ENCODE measurements around the gene RSBN1L.
"Not testable (repeated sequence)": the region's sequence is repeated elsewhere in the genome, so short reads cannot be mapped to it uniquely, and the experiment has no call there.

Gene RSBN1L

DNA sequence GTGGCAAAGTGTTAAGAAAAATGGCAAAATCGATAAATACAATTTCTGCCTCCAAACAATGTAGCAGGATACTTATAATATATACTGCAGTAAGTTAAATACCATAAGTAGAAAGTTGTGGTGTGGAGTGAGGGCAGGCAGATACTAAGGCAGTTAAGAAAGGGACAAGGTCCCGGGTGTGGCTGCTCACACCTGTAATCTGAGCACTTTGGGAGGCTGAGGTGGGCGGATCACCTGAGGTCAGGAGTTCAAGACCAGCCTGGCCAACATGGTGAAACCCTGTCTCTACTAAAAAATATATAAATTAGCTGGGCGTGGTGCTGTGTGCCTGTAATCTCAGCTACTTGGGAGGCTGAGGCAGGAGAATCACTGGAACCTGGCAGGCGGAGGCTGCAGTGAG, 21.3 kb downstream of the RSBN1L start:
- DNase-seq (ENCODE audit: low read depth, low spot score); H3K4me3 ChIP-seq (ENCODE audit: low read length): not testable (repeated sequence)

- no peak for DNase-seq (ENCODE audit: low read depth, low spot score)
- H3K4me3 ChIP-seq (ENCODE audit: low read length): no peak overlapping the region
These were observed 31.3 kb downstream of the RSBN1L start for GRCh38 chr7:77727527-77727926.

DNA sequence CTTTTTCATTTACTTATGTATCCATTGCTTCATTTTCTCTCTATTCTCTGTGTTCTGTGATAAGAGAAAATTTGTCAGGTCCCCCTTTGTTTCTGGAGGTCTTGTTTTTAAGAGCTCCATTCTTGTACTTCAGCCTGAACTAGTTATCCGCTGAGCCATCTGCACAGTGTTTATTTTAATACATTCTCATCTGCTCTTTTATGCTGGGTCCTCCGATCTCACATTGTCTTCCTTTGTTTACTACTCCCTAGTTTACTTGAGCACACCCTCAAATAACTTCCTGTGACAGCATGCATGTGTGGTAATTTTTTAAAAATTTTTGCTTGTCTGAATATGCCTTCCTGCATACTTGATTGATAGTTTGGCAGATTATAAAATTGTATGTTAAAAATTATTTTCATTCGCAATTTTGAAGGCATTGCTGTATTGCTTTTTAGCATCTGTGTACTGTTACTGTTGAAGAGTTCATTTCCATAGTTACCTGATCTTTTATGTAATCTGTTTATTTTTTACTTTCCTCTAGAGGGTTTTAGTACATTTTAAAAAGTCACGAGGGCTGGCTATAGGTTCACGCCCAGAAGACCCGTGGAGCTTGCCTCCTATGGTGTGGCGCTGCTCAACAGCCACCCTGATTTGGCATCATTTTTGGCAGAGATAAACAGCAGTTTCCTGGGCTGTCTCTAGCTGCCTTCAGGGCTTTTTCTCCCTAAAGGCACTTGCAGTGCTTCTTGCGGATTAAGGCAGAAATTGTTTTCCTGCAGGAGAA, 31.9 kb downstream of the RSBN1L start:
- DNase-seq (ENCODE audit: low read depth, low spot score): no peak

DNA sequence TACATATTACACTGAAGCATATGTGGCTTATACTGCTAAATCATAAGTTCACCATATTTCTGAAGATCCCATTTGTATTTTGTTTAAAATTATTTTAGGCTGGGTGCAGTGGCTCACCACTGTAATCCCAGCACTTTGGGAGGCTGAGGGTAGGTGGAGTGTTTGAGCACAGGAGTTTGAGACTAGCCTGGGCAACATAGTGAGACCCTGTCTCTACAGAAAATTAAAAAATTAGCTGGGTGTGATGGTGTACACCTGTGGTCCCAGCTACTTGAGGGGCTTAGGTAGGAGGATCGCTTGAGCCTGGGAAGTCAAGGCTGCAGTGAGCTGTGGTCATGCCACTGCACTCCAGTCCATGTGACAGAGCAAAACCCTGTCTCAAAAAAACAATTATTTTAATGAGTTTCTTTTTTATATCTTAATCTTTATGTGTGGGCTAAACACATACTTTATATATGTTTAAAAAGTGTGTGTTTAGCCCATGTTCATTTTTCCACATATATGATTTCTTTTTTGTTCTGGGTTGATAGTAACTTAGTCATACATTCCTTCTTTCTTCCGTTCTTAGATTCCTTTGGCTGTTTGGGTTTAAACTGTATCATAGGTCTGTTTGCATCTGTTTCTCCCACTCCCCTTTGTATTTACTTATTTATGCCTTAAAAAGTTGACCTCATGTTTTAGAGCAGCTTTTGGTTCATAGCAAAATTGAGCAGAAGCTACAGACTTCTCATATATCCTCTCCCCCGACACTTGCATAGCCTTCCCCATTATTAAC, 33.5 kb downstream of the RSBN1L start:
- no peak for DNase-seq (ENCODE audit: low read depth, low spot score)
- H3K4me3 ChIP-seq (ENCODE audit: low read length): no peak overlapping the region

More for the DNA sequence above, 31.9 kb downstream of the RSBN1L start:
- H3K4me3 ChIP-seq (ENCODE audit: low read length): no peak overlapping the region

DNA sequence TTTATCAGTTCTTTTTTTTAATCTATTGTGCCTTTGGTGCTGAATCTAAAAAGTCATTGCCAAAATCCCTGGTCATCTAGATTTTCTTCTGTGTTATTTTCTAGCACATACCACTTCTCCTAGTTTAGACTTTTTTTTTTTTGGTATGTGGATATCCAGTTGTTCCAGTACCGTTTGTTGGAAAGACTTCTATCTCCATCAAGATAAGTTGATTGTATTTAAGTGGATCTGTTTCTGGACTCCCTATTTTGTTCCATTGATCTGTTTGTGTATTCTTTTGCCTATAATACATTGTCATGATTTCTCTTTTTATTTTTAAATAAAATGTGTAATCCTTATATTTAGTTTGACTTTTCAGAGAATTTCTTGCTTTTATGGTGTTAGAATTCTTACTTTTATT, 35.5 kb downstream of the RSBN1L start:
- H3K4me3 ChIP-seq (ENCODE audit: low read length): no peak overlapping the region
- no peak for DNase-seq (ENCODE audit: low read depth, low spot score)

GRCh38 chr7:77734659-77735421, 38.6 kb downstream of the RSBN1L start:
- DNase-seq (ENCODE audit: low read depth, low spot score): no peak
- H3K4me3 ChIP-seq (ENCODE audit: low read length): no peak overlapping the region

- H3K4me3 ChIP-seq (ENCODE audit: low read length): no peak overlapping the region
- no peak for DNase-seq (ENCODE audit: low read depth, low spot score)
These were observed 39.2 kb downstream of the RSBN1L start for GRCh38 chr7:77735457-77735856.

DNA sequence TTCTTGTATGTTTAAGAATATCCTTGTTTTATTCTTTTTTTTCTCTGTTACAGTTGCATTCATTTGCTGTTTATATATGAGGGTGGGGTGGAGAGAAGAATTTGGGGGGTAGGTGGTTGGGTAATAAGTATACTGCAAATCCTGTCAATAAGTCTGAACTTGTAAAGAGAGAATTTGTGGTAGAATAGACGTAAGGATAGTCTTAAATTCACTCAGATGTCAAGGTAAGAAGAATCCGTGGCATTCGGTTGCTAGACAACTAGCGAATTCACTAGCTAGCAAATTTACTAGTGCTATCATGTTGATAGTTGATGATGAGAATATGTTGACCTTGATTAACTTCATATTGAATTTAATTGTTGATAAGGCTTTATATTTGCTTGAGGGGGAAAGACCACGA, 40.7 kb downstream of the RSBN1L start:
- no peak for DNase-seq (ENCODE audit: low read depth, low spot score)

GRCh38 chr7:77738382-77738781, 42.1 kb downstream of the RSBN1L start:
- no peak for DNase-seq (ENCODE audit: low read depth, low spot score)
- H3K4me3 ChIP-seq (ENCODE audit: low read length): no peak overlapping the region

More for the DNA sequence above, 40.7 kb downstream of the RSBN1L start:
- no peak overlapping the region for H3K4me3 ChIP-seq (ENCODE audit: low read length)

- DNase-seq (ENCODE audit: low read depth, low spot score): no peak
- no peak overlapping the region for H3K4me3 ChIP-seq (ENCODE audit: low read length)
These were observed 42.6 kb downstream of the RSBN1L start for GRCh38 chr7:77738871-77739270.

DNA sequence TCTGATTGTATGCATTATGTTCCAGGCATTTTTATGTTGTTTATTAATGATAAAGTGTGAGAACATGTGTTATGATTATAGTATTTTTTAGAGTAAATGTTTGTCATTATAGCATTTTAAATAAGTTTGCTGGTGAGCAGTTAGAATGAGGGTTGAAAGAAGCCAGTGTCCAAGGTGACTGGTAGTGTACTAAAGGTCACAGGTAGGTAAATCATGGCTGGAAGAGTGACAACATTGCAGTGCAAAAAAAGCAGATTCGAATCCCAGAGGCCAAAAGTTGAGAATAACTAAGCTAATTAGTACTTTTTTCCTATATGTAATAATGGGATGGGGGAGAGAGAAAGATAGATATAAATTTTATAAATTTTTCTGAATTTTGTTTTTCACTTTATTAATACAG, 44.0 kb downstream of the RSBN1L start:
- no peak for DNase-seq (ENCODE audit: low read depth, low spot score)
- H3K4me3 ChIP-seq (ENCODE audit: low read length): no peak overlapping the region

- DNase-seq (ENCODE audit: low read depth, low spot score): no peak
- H3K4me3 ChIP-seq (ENCODE audit: low read length): no peak overlapping the region
These were observed 47.3 kb downstream of the RSBN1L start for GRCh38 chr7:77743518-77743917.

DNA sequence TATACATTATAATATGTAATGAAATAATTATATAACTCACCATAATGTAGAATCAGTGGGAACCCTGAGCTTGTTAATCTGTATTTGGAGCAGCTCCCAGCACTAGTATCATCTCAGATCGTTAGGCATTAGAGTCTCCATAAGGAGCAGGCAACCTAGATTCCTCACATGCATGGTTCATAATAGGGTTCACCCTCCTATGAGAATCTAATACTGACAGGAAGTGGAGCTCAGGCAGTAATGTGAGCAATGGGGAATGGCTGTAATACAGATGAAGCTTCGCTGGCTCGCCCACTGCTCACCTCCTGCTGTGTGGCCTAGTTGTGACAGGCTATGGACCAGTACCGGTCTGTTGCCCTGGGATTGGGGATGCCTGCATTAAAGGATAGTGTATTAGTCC, 49.5 kb downstream of the RSBN1L start:
- DNase-seq (ENCODE audit: low read depth, low spot score): no peak
- H3K4me3 ChIP-seq (ENCODE audit: low read length): no peak overlapping the region

DNA sequence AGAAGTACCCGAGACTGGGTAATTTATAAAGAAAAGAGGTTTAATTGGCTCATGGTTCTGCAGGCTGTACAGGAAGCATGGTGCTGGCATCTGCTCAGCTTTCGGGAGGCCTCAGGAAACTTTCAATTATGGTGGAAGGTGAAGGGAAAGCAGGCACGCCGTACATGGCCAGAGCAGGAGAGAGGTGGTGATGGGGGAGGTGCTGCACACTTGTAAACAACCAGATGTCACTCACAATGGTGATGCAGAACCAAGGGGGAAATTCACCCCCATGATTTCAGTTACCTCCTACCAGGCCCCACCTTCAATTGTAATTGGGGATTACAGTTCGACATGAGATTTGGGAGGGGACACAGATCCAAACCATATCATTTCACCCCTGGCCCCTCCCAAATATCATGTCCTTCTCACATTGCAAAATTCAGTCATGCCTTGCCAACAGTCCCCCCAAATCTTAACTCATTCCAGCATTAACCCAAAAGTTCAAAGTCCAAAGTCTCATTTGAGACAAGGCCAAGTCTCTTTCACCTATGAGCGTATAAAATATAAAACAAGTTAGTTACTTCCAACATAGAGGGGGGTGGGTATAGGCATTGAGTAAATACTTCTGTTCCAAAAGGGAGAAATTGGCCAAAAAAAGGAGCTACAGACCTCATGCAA, 50.0 kb downstream of the RSBN1L start:
- no peak for DNase-seq (ENCODE audit: low read depth, low spot score)
- no peak overlapping the region for H3K4me3 ChIP-seq (ENCODE audit: low read length)

DNA sequence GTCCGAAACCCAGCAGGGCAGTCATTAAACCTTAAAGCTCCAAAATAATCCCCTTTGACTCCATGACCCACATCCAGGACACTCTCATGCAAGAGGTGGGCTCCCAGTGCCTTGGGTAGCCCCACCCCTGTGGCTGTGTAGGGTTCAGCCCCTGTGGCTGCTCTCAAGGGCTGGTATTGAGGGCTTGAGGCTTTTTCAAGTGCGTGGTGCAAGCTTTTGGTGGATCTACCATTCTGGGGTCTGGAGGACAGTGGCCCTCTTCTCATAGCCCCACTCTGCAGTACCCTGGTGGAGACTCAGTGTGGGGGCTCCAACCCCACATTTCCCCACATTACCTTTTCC, 50.5 kb downstream of the RSBN1L start:
- H3K4me3 ChIP-seq (ENCODE audit: low read length): no peak overlapping the region
- no peak for DNase-seq (ENCODE audit: low read depth, low spot score)

GRCh38 chr7:77747178-77747577, 50.9 kb downstream of the RSBN1L start:
- DNase-seq (ENCODE audit: low read depth, low spot score): no peak
- no peak overlapping the region for H3K4me3 ChIP-seq (ENCODE audit: low read length)

DNA sequence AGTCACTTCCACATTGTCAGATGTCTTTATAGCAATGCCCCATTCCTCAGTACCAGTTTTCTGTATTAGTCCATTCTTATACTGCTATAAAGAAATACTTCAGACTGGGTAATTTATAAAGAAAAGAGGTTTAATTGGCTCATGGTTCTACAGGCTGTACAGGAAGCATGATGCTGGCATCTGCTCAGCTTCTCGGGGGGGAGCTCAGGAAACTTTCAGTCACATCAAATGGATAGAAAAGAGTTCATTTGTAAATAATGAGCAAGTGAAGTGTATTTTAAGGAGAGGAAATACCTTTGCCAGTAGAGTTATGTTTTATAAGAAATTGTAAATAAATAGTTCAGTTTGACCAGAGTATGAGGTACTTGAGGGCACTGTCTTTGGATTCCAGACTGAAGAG, 51.5 kb downstream of the RSBN1L start:
- DNase-seq (ENCODE audit: low read depth, low spot score): no peak
- no peak overlapping the region for H3K4me3 ChIP-seq (ENCODE audit: low read length)

DNA sequence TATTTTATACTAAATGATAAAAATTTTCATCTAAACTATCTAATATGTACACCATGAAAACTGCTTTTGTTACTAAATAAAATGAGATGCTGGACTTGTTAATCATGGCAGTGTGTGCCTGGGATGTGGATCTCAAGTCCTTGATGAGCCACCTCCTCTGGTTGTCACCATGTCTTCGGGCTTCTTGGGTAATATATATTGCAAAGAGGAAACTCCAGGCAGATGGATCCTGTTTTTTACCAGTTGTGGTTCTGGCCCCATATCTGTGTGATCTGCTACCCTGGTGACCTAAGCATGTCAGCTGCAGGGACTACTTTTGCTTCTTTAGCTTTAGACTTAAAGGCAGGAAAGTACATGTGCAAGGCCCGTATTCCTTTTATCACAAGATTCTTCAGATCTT, 55.8 kb downstream of the RSBN1L start:
- H3K4me3 ChIP-seq (ENCODE audit: low read length): no peak overlapping the region
- peak; percentile 59 for DNase-seq (ENCODE audit: low read depth, low spot score)

DNA sequence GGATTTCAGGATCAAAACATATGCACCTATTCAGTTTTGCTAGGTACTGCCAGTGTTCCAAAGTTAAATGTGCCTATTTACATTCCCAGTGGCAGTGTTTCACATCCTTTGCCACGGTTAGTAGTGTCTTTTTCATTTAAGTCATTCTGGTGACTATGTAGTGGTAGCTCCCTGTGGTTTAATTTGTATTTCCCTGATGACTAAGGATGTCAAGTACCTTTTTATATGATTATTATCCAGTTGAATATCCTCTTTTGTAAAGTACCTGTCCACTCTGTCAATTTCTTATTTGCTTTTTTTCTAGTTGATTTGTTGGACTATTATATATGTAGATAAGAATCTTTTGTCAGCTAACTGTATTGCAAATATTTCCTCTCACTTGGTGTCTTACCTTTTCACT, 56.9 kb downstream of the RSBN1L start:
- DNase-seq (ENCODE audit: low read depth, low spot score): no peak

DNA sequence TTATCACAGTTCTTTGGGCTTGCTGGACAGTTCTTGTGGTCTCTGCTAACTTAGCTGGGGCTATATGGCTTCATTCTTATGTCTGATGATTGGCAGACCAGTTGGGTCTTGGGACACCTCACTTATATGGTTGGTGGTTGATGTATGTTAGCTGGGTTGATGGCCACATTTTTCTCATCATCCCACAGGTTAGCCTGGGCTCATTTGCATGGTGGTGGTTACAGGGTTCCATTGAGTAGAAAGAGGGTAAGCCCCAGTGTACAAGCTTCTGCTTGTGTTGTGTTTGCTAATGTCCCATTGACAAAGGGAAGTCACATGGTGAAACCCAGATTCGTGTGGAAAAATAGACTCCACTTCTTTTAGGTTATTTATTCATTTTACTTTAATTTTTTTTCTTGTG, 61.3 kb downstream of the RSBN1L start:
- DNase-seq (ENCODE audit: low read depth, low spot score): no peak

More for the DNA sequence above, 56.9 kb downstream of the RSBN1L start:
- no peak overlapping the region for H3K4me3 ChIP-seq (ENCODE audit: low read length)

More for the DNA sequence above, 61.3 kb downstream of the RSBN1L start:
- no peak overlapping the region for H3K4me3 ChIP-seq (ENCODE audit: low read length)

Data from Jurkat, Clone E6-1 (cell line).